Uterus (tissue), 4 donors: Measurements from ENCODE around the gene PFKFB1. TPM values are rescaled to one million over a fixed set of nuclear protein-coding genes. Genes with fewer than 3 reads are reported as not detected.

Experiments used
- DNase-seq, 2 donors: peaks; one replicate each; pipeline ENCODE4 v3.0.0-alpha.2; 2019 to 2020
- H3K27ac ChIP-seq, 2 donors: fragments of 200-600 bp; sonication (generic); 1 replicate in 1 of 2; 2 replicates in 1 of 2; pipeline ENCODE4 v1.5.1; 2016 to 2018
- H3K27me3 ChIP-seq, 2 donors: fragments of 200-600 bp; sonication (generic); one replicate each; pipeline ENCODE4 v1.5.1; 2018 to 2019; ENCODE audit warnings: control low read depth in 1 of 2
- H3K36me3 ChIP-seq, 2 donors: fragments of 200-600 bp; sonication (generic); one replicate each; pipeline ENCODE4 v1.5.1; 2019; ENCODE audit warnings: control low read depth in 1 of 2
- H3K4me1 ChIP-seq, 2 donors: fragments of 200-600 bp; sonication (generic); one replicate each; pipeline ENCODE4 v1.5.1; 2018 to 2019; ENCODE audit warnings: control low read depth in 1 of 2
- H3K4me3 ChIP-seq, 2 donors: fragments of 200-600 bp; sonication (generic); 1 replicate in 1 of 2; 2 replicates in 1 of 2; pipeline ENCODE4 v1.5.1; 2018 to 2019; ENCODE audit warnings: mild to moderate bottlenecking in 1 of 2
- H3K9me3 ChIP-seq, 2 donors: fragments of 200-600 bp; sonication (generic); one replicate each; pipeline ENCODE4 v1.5.1; 2019; ENCODE audit warnings: control low read depth in 1 of 2
- POLR2A ChIP-seq, 2 donors: fragments of 450-650 bp; IDR thresholded peaks; one replicate each; pipeline ENCODE4 v1.6.1; 2016; ENCODE audit warnings: antibody characterized with exemption in 2 of 2, mild to moderate bottlenecking in 1 of 2, moderate library complexity in 1 of 2
- intact Hi-C: fragments of 100-400 bp; cut with DNase I; formaldehyde crosslinking; loops from one replicate; pipeline ENCODE4 v1.15.1; 2023; ENCODE audit warnings: low total_unique reads
- total RNA-seq, 4 donors: library from RNA; depleted of rRNA in 3 of 4; stranded (reverse); fragments of >200 nt in 3 of 4; gene quantifications; one replicate each; pipeline versions ENCODE4 v1.1.0 to v1.2.4, GENCODE V29; 2014 to 2023
- TF ChIP-seq, protein P1 (sequence below), 4 experiments: fragments of 200-600 bp in 2 of 4; fragments of 450-650 bp in 2 of 4; sonication (generic) in 2 of 4; IDR thresholded peaks; one replicate each; pipeline ENCODE4 v1.5.1; 2016 to 2019; ENCODE audit warnings: antibody characterized with exemption in 4 of 4, mild to moderate bottlenecking in 2 of 4, moderate library complexity in 1 of 4
- donor health status: DM: yes; HTN: yes; CAD: no.

PFKFB1 gene
- total RNA-seq, 4 donors from 2014 or later, result not detected

DNA sequence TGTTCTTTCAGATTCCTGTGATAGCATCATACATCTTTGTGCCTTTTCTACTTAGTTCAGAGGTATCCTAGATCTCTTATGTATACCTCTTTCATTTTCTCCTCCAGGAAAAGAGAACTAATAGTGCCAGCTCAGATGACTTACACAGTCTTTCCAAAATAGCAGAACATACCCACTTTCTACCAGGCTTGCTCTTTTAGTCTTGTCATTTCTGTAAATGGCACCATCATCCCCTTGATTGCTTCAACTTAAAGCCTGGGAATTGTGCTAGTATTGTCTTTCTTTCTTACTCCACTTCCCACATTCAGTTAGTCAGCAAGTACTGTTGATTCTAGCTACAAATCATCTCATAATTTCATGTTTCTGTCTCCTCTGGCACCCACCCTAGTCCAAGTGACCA lies 11.3 kb upstream of the PFKFB1 start:
- Histone ChIP-seq H3K27me3 (no peaks in the 10 kb centered on the region), H3K9me3 (no peaks in the 10 kb centered on the region), H3K36me3 (no peaks in the 10 kb centered on the region), H3K4me1 (no peaks in the 10 kb centered on the region), H3K4me3 (no peak overlapping the region), H3K27ac (no peak overlapping the region)
- TF ChIP-seq, protein P1, sequence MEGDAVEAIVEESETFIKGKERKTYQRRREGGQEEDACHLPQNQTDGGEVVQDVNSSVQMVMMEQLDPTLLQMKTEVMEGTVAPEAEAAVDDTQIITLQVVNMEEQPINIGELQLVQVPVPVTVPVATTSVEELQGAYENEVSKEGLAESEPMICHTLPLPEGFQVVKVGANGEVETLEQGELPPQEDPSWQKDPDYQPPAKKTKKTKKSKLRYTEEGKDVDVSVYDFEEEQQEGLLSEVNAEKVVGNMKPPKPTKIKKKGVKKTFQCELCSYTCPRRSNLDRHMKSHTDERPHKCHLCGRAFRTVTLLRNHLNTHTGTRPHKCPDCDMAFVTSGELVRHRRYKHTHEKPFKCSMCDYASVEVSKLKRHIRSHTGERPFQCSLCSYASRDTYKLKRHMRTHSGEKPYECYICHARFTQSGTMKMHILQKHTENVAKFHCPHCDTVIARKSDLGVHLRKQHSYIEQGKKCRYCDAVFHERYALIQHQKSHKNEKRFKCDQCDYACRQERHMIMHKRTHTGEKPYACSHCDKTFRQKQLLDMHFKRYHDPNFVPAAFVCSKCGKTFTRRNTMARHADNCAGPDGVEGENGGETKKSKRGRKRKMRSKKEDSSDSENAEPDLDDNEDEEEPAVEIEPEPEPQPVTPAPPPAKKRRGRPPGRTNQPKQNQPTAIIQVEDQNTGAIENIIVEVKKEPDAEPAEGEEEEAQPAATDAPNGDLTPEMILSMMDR (IDR thresholded peaks at IDR 0.05), result no peak
- no peak for TF ChIP-seq POLR2A (IDR thresholded peaks at IDR 0.05)
- no peak for DNase-seq
- intact Hi-C loops, result no loop called here

- H3K9me3 ChIP-seq, result no peaks in the 10 kb centered on the region
- no peaks in the 10 kb centered on the region for H3K4me1 ChIP-seq
- H3K27ac ChIP-seq, result no peak overlapping the region
- DNase-seq, result no peak
- TF ChIP-seq, protein P1 (IDR thresholded peaks at IDR 0.05), result no peak
- no peak for TF ChIP-seq POLR2A (IDR thresholded peaks at IDR 0.05)
- intact Hi-C loops, result no loop called here
- H3K36me3 ChIP-seq, result no peaks in the 10 kb centered on the region
- no peaks in the 10 kb centered on the region for H3K27me3 ChIP-seq
- no peak overlapping the region for H3K4me3 ChIP-seq
Observed at GRCh38 chrX:55004231-55004630, 10.2 kb upstream of the PFKFB1 start.

- intact Hi-C loops, result no loop called here
Observed at GRCh38 chrX:54999717-55000598, 6.0 kb upstream of the PFKFB1 start, which contains the start of gene APEX2. Gene APEX2, plus strand, starts transcription at chrX:55000363. Its CDS starts 60 bp downstream, at chrX:55000423.

DNA sequence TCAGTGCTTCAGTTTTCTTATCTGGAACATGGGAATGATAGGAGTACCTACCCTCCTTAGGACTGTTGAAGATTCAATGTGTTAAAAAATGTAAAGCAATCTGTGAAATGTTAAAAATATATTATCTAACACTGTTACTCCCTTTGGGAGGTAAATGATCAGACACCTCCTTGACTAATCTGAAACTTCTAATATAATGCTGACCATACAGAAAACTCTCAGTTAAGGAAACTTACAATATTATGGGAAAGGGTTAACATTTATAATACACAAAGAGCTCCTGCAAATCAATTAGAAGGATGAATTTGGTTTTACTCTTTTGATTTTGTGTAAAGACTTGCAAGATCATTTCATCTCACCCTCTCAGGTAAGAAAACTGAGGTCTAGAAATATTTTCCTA lies 1.6 kb upstream of the PFKFB1 start:
- intact Hi-C loops, result no loop called here
- DNase-seq, result no peak
- TF ChIP-seq POLR2A (IDR thresholded peaks at IDR 0.05), result no peak
- TF ChIP-seq, protein P1 (IDR thresholded peaks at IDR 0.05), result no peak
- no peaks in the 10 kb centered on the region for H3K36me3 ChIP-seq
- no peaks in the 10 kb centered on the region for H3K27me3 ChIP-seq
- no peak overlapping the region for H3K4me3 ChIP-seq
- H3K4me1 ChIP-seq, result no peaks in the 10 kb centered on the region
- H3K9me3 ChIP-seq, result no peaks in the 10 kb centered on the region
- no peak overlapping the region for H3K27ac ChIP-seq

More at GRCh38 chrX:54999717-55000598, 6.0 kb upstream of the PFKFB1 start, which contains the start of gene APEX2:
- peak; percentile 46 to 66 for TF ChIP-seq POLR2A (IDR thresholded peaks at IDR 0.05)
- TF ChIP-seq, protein P1 (IDR thresholded peaks at IDR 0.05), result no peak
- Histone ChIP-seq H3K9me3 (no peaks in the 10 kb centered on the region), H3K4me1 (no peaks in the 10 kb centered on the region), H3K27me3 (no peaks in the 10 kb centered on the region), H3K4me3 (peak within 1 kb of the TSS; percentile 46 to 49), H3K36me3 (no peaks in the 10 kb centered on the region), H3K27ac (peak within 1 kb of the TSS; percentile 80 to 85)
- DNase-seq, result peak; percentile 86 to 89

DNA sequence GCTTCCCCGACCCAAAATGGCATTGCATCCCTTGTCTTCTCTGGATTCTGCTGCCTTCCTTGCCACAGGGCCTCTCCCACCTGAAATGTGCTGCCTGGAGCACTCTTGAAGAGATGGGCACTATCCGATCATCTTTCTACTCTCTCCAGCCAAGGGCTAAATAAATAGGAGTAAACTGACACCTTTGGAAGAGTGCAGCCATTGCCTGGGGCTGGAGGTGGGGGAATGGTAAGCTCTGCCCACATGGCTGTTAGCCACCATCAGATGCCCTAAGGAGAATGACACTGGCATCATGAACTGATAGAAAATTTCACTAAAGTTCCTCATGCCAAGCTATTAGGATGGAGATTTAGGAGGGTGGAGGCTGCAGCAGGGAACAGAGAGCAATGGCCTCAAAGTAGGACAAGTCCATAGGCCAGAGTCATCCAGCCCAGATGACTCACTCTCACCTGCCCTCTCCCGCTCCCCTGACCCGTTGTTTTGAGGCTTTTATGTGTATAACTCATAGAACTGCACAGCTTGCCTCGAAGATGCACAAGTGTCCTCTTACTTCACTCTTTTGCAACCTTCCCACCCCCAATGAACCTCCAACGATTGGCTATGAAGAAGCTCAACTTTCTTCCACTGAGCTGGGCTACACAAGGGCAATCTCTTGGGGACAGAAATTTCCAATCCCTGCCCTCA lies 822 bp upstream of the PFKFB1 start:
- no peaks in the 10 kb centered on the region for H3K9me3 ChIP-seq
- H3K4me1 ChIP-seq, result no peaks in the 10 kb centered on the region
- no peak overlapping the region for H3K27ac ChIP-seq
- H3K36me3 ChIP-seq, result no peaks in the 10 kb centered on the region
- DNase-seq, result no peak
- no peak overlapping the region for H3K4me3 ChIP-seq
- TF ChIP-seq, protein P1 (IDR thresholded peaks at IDR 0.05), result no peak
- no peak for TF ChIP-seq POLR2A (IDR thresholded peaks at IDR 0.05)
- intact Hi-C loops, result no loop called here
- no peaks in the 10 kb centered on the region for H3K27me3 ChIP-seq
